GM21723 (cell line): ENCODE results near the gene METTL24.

ENCODE experiments used
- ATAC-seq: cut with Tn5 transposase; IDR thresholded peaks from one replicate; pipeline ENCODE4 v1.9.1; 2021; ENCODE audit warnings: mild to moderate bottlenecking, moderate library complexity; ENCODE audit not compliant: unreplicated experiment

Gene METTL24

GRCh38 chr6:110211753-110212152, 146.4 kb downstream of the METTL24 start:
- ATAC-seq: no peak

- no peak for ATAC-seq
Observed at GRCh38 chr6:110207652-110208051, 150.5 kb downstream of the METTL24 start.

DNA sequence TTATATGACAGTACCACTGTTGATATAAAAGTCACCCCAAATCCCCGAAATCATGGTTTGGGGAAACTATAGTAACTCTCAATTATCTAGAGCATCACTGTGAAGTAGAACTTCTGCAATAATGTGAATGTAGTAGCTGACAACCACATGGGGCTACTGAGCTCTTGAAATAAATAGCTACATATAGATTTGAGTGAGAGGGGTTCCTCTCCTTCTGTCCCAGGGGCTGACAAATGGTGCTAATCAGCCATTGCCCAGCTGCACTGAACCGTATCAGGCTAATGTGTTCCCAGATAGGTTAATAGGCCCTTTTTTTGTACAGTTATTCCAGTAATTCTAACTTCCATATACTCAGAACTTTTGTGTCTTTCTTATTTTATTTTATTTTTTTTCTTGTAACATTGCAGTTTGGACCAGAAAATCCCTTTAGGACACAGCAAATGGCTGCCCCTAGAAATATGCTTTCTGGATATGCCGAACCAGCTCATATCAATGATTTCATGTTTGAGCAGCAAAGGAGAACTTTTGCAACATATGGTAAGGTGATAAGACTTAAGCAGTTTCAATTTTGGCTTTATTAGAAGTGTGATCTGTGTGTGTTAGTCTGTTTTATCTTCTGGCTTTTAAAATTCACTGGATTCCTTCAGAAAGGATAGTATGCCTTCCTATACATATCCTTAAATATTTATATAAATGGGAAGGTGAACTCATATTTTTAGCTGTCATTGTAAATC, 156.8 kb downstream of the METTL24 start:
- no peak for ATAC-seq

DNA sequence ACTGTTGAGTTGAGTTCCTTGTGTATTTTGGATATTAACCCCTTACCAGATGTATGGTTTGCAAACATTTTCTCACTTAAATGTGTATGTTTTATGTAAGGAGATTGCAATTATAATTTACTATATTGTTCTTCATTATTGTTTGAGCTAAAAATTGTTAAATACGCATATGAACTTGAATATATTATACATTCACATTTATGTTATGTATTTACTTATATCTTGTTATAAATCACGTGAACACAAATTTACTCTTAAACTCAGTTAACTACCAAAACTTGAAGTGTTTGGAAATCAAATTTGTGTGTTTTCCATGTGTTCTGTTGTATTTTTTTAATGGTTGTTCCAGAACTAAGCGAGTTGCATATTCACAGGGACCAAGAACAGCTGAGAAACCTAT, 159.6 kb downstream of the METTL24 start:
- no peak for ATAC-seq

- ATAC-seq: no peak
Observed at GRCh38 chr6:110196874-110197273, 161.3 kb downstream of the METTL24 start.

DNA sequence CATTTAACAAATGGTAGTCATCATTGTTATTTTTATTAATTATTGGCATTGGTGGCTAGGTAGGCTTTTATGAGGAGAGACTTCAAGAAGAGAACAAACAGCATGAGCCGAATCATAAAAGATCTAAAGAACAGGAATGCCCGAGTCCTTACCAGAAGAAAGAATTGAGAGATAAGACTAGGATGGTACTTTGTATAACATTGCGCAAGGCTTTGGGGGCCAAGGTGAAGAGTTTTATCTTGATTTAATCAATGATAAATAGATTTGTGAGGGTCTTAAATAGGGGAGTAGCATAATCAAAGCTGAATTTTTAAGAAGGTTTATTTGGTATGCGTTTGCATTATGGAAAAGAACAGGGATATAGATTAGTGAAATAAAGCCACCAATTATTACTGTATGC, 162.5 kb downstream of the METTL24 start:
- no peak for ATAC-seq
